Skeletal muscle tissue (tissue), 4 donors: ENCODE measurements around the gene JAK1. TPM values are rescaled to one million over a fixed set of nuclear protein-coding genes. Genes with fewer than 3 reads are reported as not detected.
A peak's percentile ranks its signal among the peaks of the same experiment; 100 is the strongest.
"Not testable (repeated sequence)": the region's sequence is repeated elsewhere in the genome, so short reads cannot be mapped to it uniquely, and the experiment has no call there.

Source experiments
- H3K27ac ChIP-seq: one replicate; pipeline ENCODE4 v1.7.0; 2013; ENCODE audit warnings: mild to moderate bottlenecking, low read depth, low read length, inconsistent platforms
- H3K27me3 ChIP-seq, 3 donors: one replicate each; pipeline ENCODE4 v1.7.0; 2013; ENCODE audit warnings: low read length in 3 of 3; ENCODE audit not compliant: control insufficient read depth in 3 of 3, insufficient read depth in 3 of 3
- H3K36me3 ChIP-seq, 3 donors: one replicate each; pipeline ENCODE4 v1.7.0; 2013; ENCODE audit warnings: low read length in 3 of 3; ENCODE audit not compliant: control insufficient read depth in 3 of 3, insufficient read depth in 3 of 3
- H3K4me1 ChIP-seq, 3 donors: one replicate each; pipeline ENCODE4 v1.7.0; 2013; ENCODE audit warnings: low read length in 3 of 3, mild to moderate bottlenecking in 3 of 3; ENCODE audit not compliant: control insufficient read depth in 3 of 3, insufficient read depth in 3 of 3
- H3K4me3 ChIP-seq, 3 donors: one replicate each; pipeline ENCODE4 v1.7.0; 2013; ENCODE audit warnings: low read length in 3 of 3
- H3K9ac ChIP-seq, 3 donors: one replicate each; pipeline ENCODE4 v1.7.0; 2013; ENCODE audit warnings: low read length in 3 of 3, mild to moderate bottlenecking in 3 of 3, moderate library complexity in 2 of 3, low read depth in 1 of 3
- H3K9me3 ChIP-seq, 3 donors: one replicate each; pipeline ENCODE4 v1.7.0; 2013; ENCODE audit warnings: low read length in 3 of 3; ENCODE audit not compliant: control insufficient read depth in 3 of 3
- total RNA-seq: library from RNA; depleted of rRNA; stranded (reverse); fragments of >200 nt; gene quantifications from one replicate; pipeline ENCODE4 v1.2.3, GENCODE V29; 2014
- donor health status: Osteomylitis.

JAK1 gene
- total RNA-seq, 1 donor from 2014 or later = 59.5 TPM

- Histone ChIP-seq H3K9ac (no peak overlapping the region), H3K36me3 (no peaks in the 10 kb centered on the region), H3K4me3 (no peak overlapping the region), H3K27ac (no peak overlapping the region), H3K4me1 (peaks cover 23 to 48% (median 31%) of the 10 kb centered on the region in 3 donors), H3K9me3 (no peaks in the 10 kb centered on the region), H3K27me3 (no peaks in the 10 kb centered on the region)
These were observed 40.8 kb downstream of the JAK1 start for GRCh38 chr1:64925594-64925993.

GRCh38 chr1:64923294-64923718 lies 43.0 kb downstream of the JAK1 start:
- no peak overlapping the region for H3K4me3 ChIP-seq
- H3K27ac ChIP-seq = no peak overlapping the region
- H3K36me3 ChIP-seq = no peaks in the 10 kb centered on the region
- H3K4me1 ChIP-seq = peaks cover 24 to 47% (median 32%) of the 10 kb centered on the region in 3 donors
- H3K9ac ChIP-seq = no peak overlapping the region
- H3K27me3 ChIP-seq = no peaks in the 10 kb centered on the region
- no peaks in the 10 kb centered on the region for H3K9me3 ChIP-seq

- H3K4me3 ChIP-seq = no peak overlapping the region
- H3K27me3 ChIP-seq = no peaks in the 10 kb centered on the region
- H3K27ac ChIP-seq = no peak overlapping the region
- no peaks in the 10 kb centered on the region for H3K36me3 ChIP-seq
- no peaks in the 10 kb centered on the region for H3K9me3 ChIP-seq
- H3K4me1 ChIP-seq = peaks cover 30 to 46% (median 31%) of the 10 kb centered on the region in 3 donors
- no peak overlapping the region for H3K9ac ChIP-seq
These were observed 44.0 kb downstream of the JAK1 start for GRCh38 chr1:64922336-64922735.

GRCh38 chr1:64921771-64922170 lies 44.6 kb downstream of the JAK1 start:
- Histone ChIP-seq H3K4me3 (no peak overlapping the region), H3K4me1 (peaks cover 29 to 46% (median 33%) of the 10 kb centered on the region in 3 donors), H3K9ac (no peak overlapping the region), H3K36me3 (no peaks in the 10 kb centered on the region), H3K27me3 (no peaks in the 10 kb centered on the region), H3K9me3 (no peaks in the 10 kb centered on the region), H3K27ac (no peak overlapping the region)

GRCh38 chr1:64920941-64921589 lies 45.3 kb downstream of the JAK1 start:
- no peak overlapping the region for H3K9ac ChIP-seq
- H3K9me3 ChIP-seq = no peaks in the 10 kb centered on the region
- H3K36me3 ChIP-seq = no peaks in the 10 kb centered on the region
- H3K27ac ChIP-seq = no peak overlapping the region
- H3K27me3 ChIP-seq = no peaks in the 10 kb centered on the region
- peaks cover 29 to 42% (median 29%) of the 10 kb centered on the region in 3 donors for H3K4me1 ChIP-seq
- no peak overlapping the region for H3K4me3 ChIP-seq

GRCh38 chr1:64919120-64919519 lies 47.2 kb downstream of the JAK1 start:
- H3K4me1 ChIP-seq = peaks cover 25 to 35% (median 31%) of the 10 kb centered on the region in 3 donors
- H3K9me3 ChIP-seq, H3K9ac ChIP-seq, H3K4me3 ChIP-seq, H3K36me3 ChIP-seq, H3K27ac ChIP-seq, H3K27me3 ChIP-seq: not testable (repeated sequence)

- Histone ChIP-seq H3K36me3 (no peaks in the 10 kb centered on the region), H3K9me3 (no peaks in the 10 kb centered on the region), H3K27ac (peak overlapping the region; percentile 6), H3K4me3 (peak overlapping the region in 1 of 3 donors; percentile 2), H3K4me1 (peaks cover 22 to 32% (median 30%) of the 10 kb centered on the region in 3 donors), H3K27me3 (no peaks in the 10 kb centered on the region), H3K9ac (no peak overlapping the region)
These were observed 48.4 kb downstream of the JAK1 start for GRCh38 chr1:64917907-64918306.

GRCh38 chr1:64917328-64917861 lies 49.0 kb downstream of the JAK1 start:
- Histone ChIP-seq H3K4me3 (peak overlapping the region in 1 of 3 donors; percentile 2), H3K9ac (no peak overlapping the region), H3K36me3 (no peaks in the 10 kb centered on the region), H3K27ac (peak overlapping the region; percentile 6), H3K4me1 (peaks cover 22 to 31% (median 28%) of the 10 kb centered on the region in 3 donors), H3K9me3 (no peaks in the 10 kb centered on the region), H3K27me3 (no peaks in the 10 kb centered on the region)

- H3K9ac ChIP-seq = no peak overlapping the region
These were observed 50.7 kb downstream of the JAK1 start for GRCh38 chr1:64915381-64916274.

More at GRCh38 chr1:64915381-64916274, 50.7 kb downstream of the JAK1 start:
- H3K4me1 ChIP-seq = peaks cover 21 to 26% (median 24%) of the 10 kb centered on the region in 3 donors
- H3K36me3 ChIP-seq = no peaks in the 10 kb centered on the region
- H3K9me3 ChIP-seq = no peaks in the 10 kb centered on the region
- H3K27ac ChIP-seq = no peak overlapping the region
- H3K27me3 ChIP-seq = no peaks in the 10 kb centered on the region
- no peak overlapping the region for H3K4me3 ChIP-seq
